ENCODE results near the gene MRPS17.

DNA sequence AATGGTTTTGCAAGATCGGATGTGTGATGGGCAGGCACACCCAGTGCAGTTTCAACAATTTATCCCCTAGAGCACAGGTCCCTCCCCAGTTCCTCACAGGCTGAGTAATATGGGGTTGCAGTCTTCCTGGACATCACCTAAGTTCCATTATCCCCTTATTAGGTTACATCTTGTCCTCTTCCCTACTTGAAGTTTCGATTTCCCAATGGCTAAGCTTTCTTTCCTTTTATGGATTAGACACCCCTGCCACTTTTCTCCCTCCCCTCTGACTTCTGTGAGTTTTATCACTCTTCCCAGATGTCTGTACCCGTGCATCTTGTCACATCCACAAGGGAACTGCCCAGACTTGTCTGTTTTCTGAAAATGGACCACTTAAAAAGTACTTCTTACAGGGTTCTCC lies 10.3 kb downstream of the MRPS17 start:
- TF ChIP-seq, protein P1, sequence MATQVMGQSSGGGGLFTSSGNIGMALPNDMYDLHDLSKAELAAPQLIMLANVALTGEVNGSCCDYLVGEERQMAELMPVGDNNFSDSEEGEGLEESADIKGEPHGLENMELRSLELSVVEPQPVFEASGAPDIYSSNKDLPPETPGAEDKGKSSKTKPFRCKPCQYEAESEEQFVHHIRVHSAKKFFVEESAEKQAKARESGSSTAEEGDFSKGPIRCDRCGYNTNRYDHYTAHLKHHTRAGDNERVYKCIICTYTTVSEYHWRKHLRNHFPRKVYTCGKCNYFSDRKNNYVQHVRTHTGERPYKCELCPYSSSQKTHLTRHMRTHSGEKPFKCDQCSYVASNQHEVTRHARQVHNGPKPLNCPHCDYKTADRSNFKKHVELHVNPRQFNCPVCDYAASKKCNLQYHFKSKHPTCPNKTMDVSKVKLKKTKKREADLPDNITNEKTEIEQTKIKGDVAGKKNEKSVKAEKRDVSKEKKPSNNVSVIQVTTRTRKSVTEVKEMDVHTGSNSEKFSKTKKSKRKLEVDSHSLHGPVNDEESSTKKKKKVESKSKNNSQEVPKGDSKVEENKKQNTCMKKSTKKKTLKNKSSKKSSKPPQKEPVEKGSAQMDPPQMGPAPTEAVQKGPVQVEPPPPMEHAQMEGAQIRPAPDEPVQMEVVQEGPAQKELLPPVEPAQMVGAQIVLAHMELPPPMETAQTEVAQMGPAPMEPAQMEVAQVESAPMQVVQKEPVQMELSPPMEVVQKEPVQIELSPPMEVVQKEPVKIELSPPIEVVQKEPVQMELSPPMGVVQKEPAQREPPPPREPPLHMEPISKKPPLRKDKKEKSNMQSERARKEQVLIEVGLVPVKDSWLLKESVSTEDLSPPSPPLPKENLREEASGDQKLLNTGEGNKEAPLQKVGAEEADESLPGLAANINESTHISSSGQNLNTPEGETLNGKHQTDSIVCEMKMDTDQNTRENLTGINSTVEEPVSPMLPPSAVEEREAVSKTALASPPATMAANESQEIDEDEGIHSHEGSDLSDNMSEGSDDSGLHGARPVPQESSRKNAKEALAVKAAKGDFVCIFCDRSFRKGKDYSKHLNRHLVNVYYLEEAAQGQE (IDR thresholded peaks at IDR 0.05; ENCODE audit: insufficient read depth in 1 of 2, low read depth in 2 of 2, low read length in 2 of 2): no peak
- TF ChIP-seq FOXP2 (optimal IDR thresholded peaks at IDR 0.05; ENCODE audit: borderline replicate concordance, extremely low read depth, extremely low read length, insufficient read depth): no peak

Data from PFSK-1 (cell line).